ENCODE measurements around the gene CRPPA. TPM values are rescaled to one million over a fixed set of nuclear protein-coding genes. Genes with fewer than 3 reads are reported as not detected.

CRPPA gene
- total RNA-seq, 1 donor from 2014 or later, result 2.9 TPM

DNA sequence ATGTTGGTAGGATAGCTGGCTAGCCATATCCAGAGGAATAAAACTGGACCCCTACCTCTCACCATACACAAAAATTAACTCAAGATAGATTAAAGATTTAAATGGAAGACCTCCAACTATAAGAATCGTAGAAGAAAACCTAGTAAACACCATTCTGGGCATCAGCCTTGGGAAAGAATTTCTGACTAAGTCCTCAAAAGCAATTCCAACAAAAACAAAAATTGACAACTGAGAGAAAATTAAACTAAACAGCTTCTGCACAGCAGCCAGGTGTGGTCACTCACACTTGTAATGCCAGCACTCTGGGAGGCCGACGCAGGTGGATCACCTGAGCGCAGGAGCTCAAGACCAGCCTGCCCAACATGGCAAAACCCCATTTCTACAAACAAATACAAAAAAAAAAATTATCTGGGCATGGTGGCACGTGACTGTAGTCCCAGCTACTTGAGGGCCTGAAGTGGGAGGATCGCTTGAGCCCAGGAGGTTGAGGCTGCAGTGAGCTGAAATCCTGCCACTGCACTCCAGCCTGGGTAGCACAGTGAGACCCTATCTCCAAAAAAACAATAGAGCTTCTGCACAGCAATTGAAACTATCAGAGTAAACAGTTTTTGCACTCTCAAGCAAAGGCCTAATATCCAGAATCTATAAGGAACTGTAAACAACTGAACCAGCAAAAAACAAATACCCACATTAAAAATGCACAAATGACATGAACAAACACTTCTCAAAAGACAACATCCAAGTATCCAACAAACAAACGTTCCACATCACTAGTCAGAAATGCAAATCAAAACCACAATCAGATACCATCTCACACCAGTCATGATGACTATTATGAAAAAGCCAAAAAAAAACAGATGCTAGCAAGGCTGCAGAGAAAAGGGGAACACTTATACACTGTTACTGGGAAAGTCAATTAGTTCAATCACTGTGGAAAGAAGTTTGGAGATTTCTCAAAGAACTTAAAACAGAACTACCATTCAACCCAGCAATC lies 4.8 kb downstream of the CRPPA start:
- DNase-seq (ENCODE audit: extremely low spot score, unreplicated experiment), result no peak
- TF ChIP-seq, protein P1, sequence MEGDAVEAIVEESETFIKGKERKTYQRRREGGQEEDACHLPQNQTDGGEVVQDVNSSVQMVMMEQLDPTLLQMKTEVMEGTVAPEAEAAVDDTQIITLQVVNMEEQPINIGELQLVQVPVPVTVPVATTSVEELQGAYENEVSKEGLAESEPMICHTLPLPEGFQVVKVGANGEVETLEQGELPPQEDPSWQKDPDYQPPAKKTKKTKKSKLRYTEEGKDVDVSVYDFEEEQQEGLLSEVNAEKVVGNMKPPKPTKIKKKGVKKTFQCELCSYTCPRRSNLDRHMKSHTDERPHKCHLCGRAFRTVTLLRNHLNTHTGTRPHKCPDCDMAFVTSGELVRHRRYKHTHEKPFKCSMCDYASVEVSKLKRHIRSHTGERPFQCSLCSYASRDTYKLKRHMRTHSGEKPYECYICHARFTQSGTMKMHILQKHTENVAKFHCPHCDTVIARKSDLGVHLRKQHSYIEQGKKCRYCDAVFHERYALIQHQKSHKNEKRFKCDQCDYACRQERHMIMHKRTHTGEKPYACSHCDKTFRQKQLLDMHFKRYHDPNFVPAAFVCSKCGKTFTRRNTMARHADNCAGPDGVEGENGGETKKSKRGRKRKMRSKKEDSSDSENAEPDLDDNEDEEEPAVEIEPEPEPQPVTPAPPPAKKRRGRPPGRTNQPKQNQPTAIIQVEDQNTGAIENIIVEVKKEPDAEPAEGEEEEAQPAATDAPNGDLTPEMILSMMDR (conservative IDR thresholded peaks at IDR 0.05), result no peak
- Mint-ChIP-seq H3K4me1 (ENCODE audit: unreplicated experiment) (peaks cover 18% of the 10 kb centered on the region), H3K27me3 (no peaks in the 10 kb centered on the region), H3K9me3 (no peaks in the 10 kb centered on the region), H3K36me3 (no peaks in the 10 kb centered on the region), H3K4me3 (no peak overlapping the region), H3K27ac (no peak overlapping the region)

DNA sequence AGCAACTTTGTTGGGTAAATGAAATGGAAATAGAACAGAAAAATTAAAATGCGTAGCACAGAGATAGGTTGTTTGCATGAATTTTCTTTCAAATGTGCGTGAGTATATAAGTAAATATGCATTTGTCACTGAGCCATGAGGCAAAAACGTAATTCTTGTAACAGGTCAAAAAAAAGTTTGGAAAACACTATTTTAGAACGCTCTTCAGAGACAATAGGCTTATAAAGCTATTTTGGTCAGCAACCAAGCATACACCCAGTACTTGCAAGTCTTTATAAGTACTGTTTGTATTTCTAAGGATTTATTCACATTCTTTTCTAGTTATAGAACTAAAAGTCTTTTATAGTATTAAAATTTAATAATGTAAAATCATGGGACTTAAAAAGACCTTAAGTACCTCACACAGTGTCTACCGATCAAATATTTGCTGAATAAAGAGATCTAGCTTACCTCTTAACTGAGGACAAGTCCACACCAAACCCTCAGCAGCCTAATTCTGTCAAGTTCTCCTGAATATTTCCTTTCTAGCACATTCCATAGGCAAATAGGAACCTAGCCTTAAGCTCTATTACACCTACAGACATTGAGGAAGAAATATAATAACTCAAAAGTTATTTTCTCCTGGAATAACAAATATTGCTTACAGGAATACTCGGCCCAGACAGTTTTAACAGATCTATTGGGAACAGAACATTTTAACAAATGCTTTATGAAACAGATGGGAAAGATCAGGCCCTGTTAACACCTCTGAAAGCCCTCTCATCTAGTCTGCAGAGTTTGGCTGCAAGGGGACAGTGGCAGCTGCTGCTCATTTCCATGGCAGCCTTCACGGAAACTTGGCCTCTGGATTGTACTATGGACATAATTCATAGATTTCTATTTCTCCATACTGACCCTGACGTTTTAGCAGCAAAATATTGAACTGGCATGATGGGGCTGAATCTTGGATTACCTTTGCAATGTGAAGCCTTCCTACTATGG lies 8.8 kb downstream of the CRPPA start:
- Mint-ChIP-seq H3K36me3 (no peaks in the 10 kb centered on the region), H3K27me3 (no peaks in the 10 kb centered on the region), H3K27ac (no peak overlapping the region), H3K4me3 (no peak overlapping the region), H3K9me3 (no peaks in the 10 kb centered on the region), H3K4me1 (ENCODE audit: unreplicated experiment) (no peaks in the 10 kb centered on the region)
- DNase-seq (ENCODE audit: extremely low spot score, unreplicated experiment), result no peak
- TF ChIP-seq, protein P1 (conservative IDR thresholded peaks at IDR 0.05), result no peak

DNA sequence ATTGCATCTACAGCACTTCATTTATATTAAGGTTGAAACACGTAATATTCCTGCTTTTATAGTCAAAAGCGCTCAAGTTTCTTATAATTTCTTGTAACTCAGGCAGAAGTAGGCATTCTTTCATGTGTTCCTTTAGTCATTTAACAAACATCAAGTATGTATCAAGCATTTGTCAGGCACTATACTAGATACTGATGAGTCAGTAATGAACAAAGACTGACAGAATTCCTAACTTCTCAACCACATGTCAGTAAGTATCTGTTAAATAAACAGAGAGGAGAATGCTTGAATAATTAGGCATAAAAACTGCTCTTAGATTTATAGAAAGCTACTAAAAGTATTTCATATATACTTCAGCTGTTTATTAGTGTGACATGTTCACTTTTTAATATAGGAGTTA lies 9.9 kb downstream of the CRPPA start:
- TF ChIP-seq, protein P1 (conservative IDR thresholded peaks at IDR 0.05), result no peak
- H3K4me1 Mint-ChIP-seq (ENCODE audit: unreplicated experiment), result no peaks in the 10 kb centered on the region
- no peaks in the 10 kb centered on the region for H3K9me3 Mint-ChIP-seq
- no peak for DNase-seq (ENCODE audit: extremely low spot score, unreplicated experiment)
- H3K4me3 Mint-ChIP-seq, result no peak overlapping the region
- H3K27ac Mint-ChIP-seq, result no peak overlapping the region
- H3K27me3 Mint-ChIP-seq, result no peaks in the 10 kb centered on the region
- H3K36me3 Mint-ChIP-seq, result no peaks in the 10 kb centered on the region

DNA sequence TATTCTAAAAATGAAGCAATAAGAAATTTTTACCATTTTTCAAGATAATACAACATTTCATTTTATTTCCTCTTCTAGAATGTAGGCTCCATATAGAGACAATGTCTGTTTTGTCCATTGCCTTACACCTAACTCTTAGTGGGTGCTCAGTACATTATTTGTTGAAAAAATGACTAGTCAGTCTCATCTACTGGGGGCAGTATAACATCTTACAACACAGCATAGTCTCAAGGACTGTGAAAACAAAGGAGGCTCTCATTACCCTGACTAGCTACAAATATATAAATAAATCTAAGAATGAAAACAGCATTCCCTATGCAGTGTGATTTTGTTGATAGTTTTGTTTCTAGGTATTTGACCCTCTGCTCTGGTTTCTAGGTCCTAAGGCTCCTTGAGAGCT lies 11.6 kb downstream of the CRPPA start:
- TF ChIP-seq, protein P1 (conservative IDR thresholded peaks at IDR 0.05), result peak; percentile 37
- Mint-ChIP-seq H3K36me3 (no peaks in the 10 kb centered on the region), H3K4me1 (ENCODE audit: unreplicated experiment) (no peaks in the 10 kb centered on the region), H3K27ac (no peak overlapping the region), H3K4me3 (no peak overlapping the region), H3K9me3 (no peaks in the 10 kb centered on the region), H3K27me3 (no peaks in the 10 kb centered on the region)
- DNase-seq (ENCODE audit: extremely low spot score, unreplicated experiment), result no peak

DNA sequence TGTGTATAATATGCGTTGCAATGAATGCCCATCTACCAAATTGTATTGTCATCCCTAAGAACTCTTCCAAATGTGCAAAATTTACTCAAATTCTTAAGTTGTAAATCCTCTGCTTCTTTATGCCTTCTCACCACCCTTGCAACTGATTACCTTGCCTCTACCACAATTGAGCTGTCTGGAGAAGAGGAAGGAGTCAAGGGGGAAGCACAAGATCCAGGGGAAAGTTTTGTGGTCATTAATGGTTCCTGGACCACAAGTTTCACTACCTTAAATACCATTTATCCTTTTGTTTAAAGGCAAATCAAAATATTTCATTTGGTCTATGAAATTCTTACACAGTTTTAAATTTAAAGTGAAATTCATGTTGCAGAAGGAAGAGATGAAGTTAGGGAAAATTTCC lies 16.7 kb downstream of the CRPPA start:
- no peak overlapping the region for H3K27ac Mint-ChIP-seq
- H3K36me3 Mint-ChIP-seq, result peaks cover 4% of the 10 kb centered on the region
- H3K4me3 Mint-ChIP-seq, result no peak overlapping the region
- H3K9me3 Mint-ChIP-seq, result peaks cover 22% of the 10 kb centered on the region
- no peaks in the 10 kb centered on the region for H3K4me1 Mint-ChIP-seq (ENCODE audit: unreplicated experiment)
- TF ChIP-seq, protein P1 (conservative IDR thresholded peaks at IDR 0.05), result no peak
- H3K27me3 Mint-ChIP-seq, result no peaks in the 10 kb centered on the region
- DNase-seq (ENCODE audit: extremely low spot score, unreplicated experiment), result no peak
